Osteocyte (in vitro differentiated cells): ENCODE measurements around the gene TENM4. TPM values are rescaled to one million over a fixed set of nuclear protein-coding genes. Genes with fewer than 3 reads are reported as not detected.
"Not testable (repeated sequence)": the region's sequence is repeated elsewhere in the genome, so short reads cannot be mapped to it uniquely, and the experiment has no call there.

ENCODE experiments used
- DNase-seq: peaks from one replicate; pipeline ENCODE4 v3.0.0; 2021; ENCODE audit warnings: mixed read lengths; ENCODE audit not compliant: unreplicated experiment; ENCODE audit errors: extremely low spot score
- H3K27ac Mint-ChIP-seq: one replicate; pipeline ENCODE4 v1.8.0; 2021; ENCODE audit warnings: mild to moderate bottlenecking, mixed read lengths; ENCODE audit not compliant: unreplicated experiment
- H3K27me3 Mint-ChIP-seq: one replicate; pipeline ENCODE4 v1.8.0; 2021; ENCODE audit warnings: mixed read lengths; ENCODE audit not compliant: unreplicated experiment
- H3K36me3 Mint-ChIP-seq: one replicate; pipeline ENCODE4 v1.8.0; 2021; ENCODE audit warnings: mixed read lengths; ENCODE audit not compliant: unreplicated experiment
- H3K4me1 Mint-ChIP-seq: one replicate; pipeline ENCODE4 v1.8.0; 2021; ENCODE audit warnings: mixed read lengths; ENCODE audit not compliant: unreplicated experiment
- H3K4me3 Mint-ChIP-seq: one replicate; pipeline ENCODE4 v1.8.0; 2021; ENCODE audit warnings: mild to moderate bottlenecking, moderate library complexity, mixed read lengths; ENCODE audit not compliant: unreplicated experiment
- H3K9me3 Mint-ChIP-seq: one replicate; pipeline ENCODE4 v1.8.0; 2021; ENCODE audit warnings: mixed read lengths; ENCODE audit not compliant: unreplicated experiment
- CTCF ChIP-seq: fragments of 200-600 bp; sonication (generic); IDR thresholded peaks from 2 replicates; pipeline ENCODE4 v1.5.0; 2021; ENCODE audit warnings: antibody characterized with exemption, mild to moderate bottlenecking, moderate library complexity
- total RNA-seq: library from RNA; stranded (reverse); gene quantifications from 2 replicates; pipeline ENCODE4 v1.2.1, GENCODE V29; 2021

TENM4 gene
- total RNA-seq, 1 donor from 2014 or later = 74.1 TPM

- peaks cover 9% of the 10 kb centered on the region for H3K9me3 Mint-ChIP-seq
- peaks cover 10% of the 10 kb centered on the region for H3K4me1 Mint-ChIP-seq
- peaks cover 3% of the 10 kb centered on the region for H3K36me3 Mint-ChIP-seq
- peaks cover 30% of the 10 kb centered on the region for H3K27me3 Mint-ChIP-seq
- peak; percentile 83 for DNase-seq
- TF ChIP-seq CTCF = no peak
- no peak overlapping the region for H3K27ac Mint-ChIP-seq
- no peak overlapping the region for H3K4me3 Mint-ChIP-seq
These were observed 802.0 kb downstream of the TENM4 start for GRCh38 chr11:78638704-78639380.

GRCh38 chr11:78637527-78637926, 803.3 kb downstream of the TENM4 start:
- peak; percentile 36 for DNase-seq
- not testable (repeated sequence) for H3K27ac Mint-ChIP-seq, H3K9me3 Mint-ChIP-seq, H3K4me1 Mint-ChIP-seq, H3K36me3 Mint-ChIP-seq, H3K4me3 Mint-ChIP-seq
- H3K27me3 Mint-ChIP-seq = peaks cover 29% of the 10 kb centered on the region

GRCh38 chr11:78635814-78636506, 804.9 kb downstream of the TENM4 start:
- Mint-ChIP-seq H3K4me1 (no peaks in the 10 kb centered on the region), H3K36me3 (peaks cover 3% of the 10 kb centered on the region), H3K4me3 (no peak overlapping the region), H3K27me3 (peaks cover 28% of the 10 kb centered on the region), H3K27ac (no peak overlapping the region), H3K9me3 (peaks cover 9% of the 10 kb centered on the region)
- no peak for DNase-seq
- no peak for TF ChIP-seq CTCF

- H3K4me1 Mint-ChIP-seq = no peaks in the 10 kb centered on the region
- peaks cover 22% of the 10 kb centered on the region for H3K27me3 Mint-ChIP-seq
- DNase-seq = peak; percentile 69
- H3K4me3 Mint-ChIP-seq = no peak overlapping the region
- H3K36me3 Mint-ChIP-seq = peaks cover 3% of the 10 kb centered on the region
- H3K27ac Mint-ChIP-seq = no peak overlapping the region
- H3K9me3 Mint-ChIP-seq = peaks cover 25% of the 10 kb centered on the region
- TF ChIP-seq CTCF = no peak
These were observed 807.1 kb downstream of the TENM4 start for GRCh38 chr11:78633516-78634310.

GRCh38 chr11:78630561-78631303, 810.1 kb downstream of the TENM4 start:
- Mint-ChIP-seq H3K4me1 (no peaks in the 10 kb centered on the region), H3K27me3 (peaks cover 37% of the 10 kb centered on the region), H3K36me3 (peaks cover 6% of the 10 kb centered on the region), H3K4me3 (no peak overlapping the region), H3K9me3 (peaks cover 38% of the 10 kb centered on the region), H3K27ac (no peak overlapping the region)
- peak; percentile 38 for DNase-seq
- peak; percentile 5 for TF ChIP-seq CTCF
